OCI-LY1 (cell line): ENCODE measurements around the gene CD109.

Experiments used
- H2AFZ ChIP-seq: fragments of 200-600 bp; sonication (generic), shearing (Covaris generic); 2 replicates; pipeline ENCODE4 v1.6.0; 2014; ENCODE audit warnings: antibody characterized with exemption, mild to moderate bottlenecking, low read length
- H3F3A ChIP-seq: fragments of 200-600 bp; sonication (generic), shearing (Covaris generic); 2 replicates; pipeline ENCODE4 v1.6.0; 2014; ENCODE audit warnings: mild to moderate bottlenecking, antibody characterized with exemption, low read length, moderate library complexity; ENCODE audit not compliant: insufficient read depth
- H3K27ac ChIP-seq: fragments of 200-600 bp; sonication (generic); 2 replicates; pipeline ENCODE4 v1.5.1; 2014; ENCODE audit warnings: low read length, mixed run types, mild to moderate bottlenecking, low read depth; ENCODE audit not compliant: poor library complexity, severe bottlenecking
- H3K27me3 ChIP-seq: fragments of 200-600 bp; sonication (generic); 2 replicates; pipeline ENCODE4 v1.6.0; 2014; ENCODE audit warnings: antibody characterized with exemption, mild to moderate bottlenecking, low read length, moderate library complexity; ENCODE audit not compliant: insufficient read depth
- H3K36me3 ChIP-seq: fragments of 200-600 bp; sonication (generic); 2 replicates; pipeline ENCODE4 v1.6.1; 2014; ENCODE audit warnings: mild to moderate bottlenecking, antibody characterized with exemption, low read length, moderate library complexity, mixed read lengths; ENCODE audit not compliant: insufficient read depth
- H3K4me1 ChIP-seq: fragments of 200-600 bp; sonication (generic); 2 replicates; pipeline ENCODE4 v1.5.1; 2014; ENCODE audit warnings: mild to moderate bottlenecking, low read length, moderate library complexity; ENCODE audit not compliant: insufficient read depth, severe bottlenecking
- H3K4me2 ChIP-seq: fragments of 200-600 bp; sonication (generic), shearing (Covaris generic); 2 replicates; pipeline ENCODE4 v1.6.1; 2014; ENCODE audit warnings: low read length
- H3K4me3 ChIP-seq: fragments of 200-600 bp; sonication (generic); 2 replicates; pipeline ENCODE4 v1.5.1; 2014; ENCODE audit warnings: low read length, low read depth, mild to moderate bottlenecking, mixed read lengths; ENCODE audit not compliant: poor library complexity, severe bottlenecking
- H3K79me2 ChIP-seq: fragments of 200-600 bp; shearing (Covaris generic); 2 replicates; pipeline ENCODE4 v1.6.1; 2016; ENCODE audit warnings: mixed run types, low read length, mixed read lengths; ENCODE audit not compliant: insufficient read depth
- H3K9ac ChIP-seq: fragments of 200-600 bp; sonication (generic), shearing (Covaris generic); 2 replicates; pipeline ENCODE4 v1.6.1; 2014; ENCODE audit warnings: mild to moderate bottlenecking, low read length, mixed read lengths
- H3K9me2 ChIP-seq: fragments of 200-600 bp; sonication (generic), shearing (Covaris generic); 2 replicates; pipeline ENCODE4 v1.6.1; 2014; ENCODE audit warnings: low read depth, mild to moderate bottlenecking, low read length, mixed read lengths
- H3K9me3 ChIP-seq: fragments of 200-600 bp; shearing (Covaris generic); 2 replicates; pipeline ENCODE4 v1.6.1; 2014; ENCODE audit warnings: low read length, mixed read lengths
- H4K20me1 ChIP-seq: fragments of 200-600 bp; sonication (generic), shearing (Covaris generic); 2 replicates; pipeline ENCODE4 v1.6.0; 2016; ENCODE audit warnings: mild to moderate bottlenecking, low read length; ENCODE audit not compliant: insufficient read depth
- EZH2 ChIP-seq: fragments of 200-600 bp; sonication (generic), shearing (Covaris generic); IDR thresholded peaks from 2 replicates; pipeline ENCODE4 v1.8.0; 2017; ENCODE audit warnings: borderline replicate concordance, mixed run types, mild to moderate bottlenecking, antibody characterized with exemption, low read length, moderate library complexity, mixed read lengths
- TF ChIP-seq, protein P1 (sequence below): fragments of 200-600 bp; sonication (generic), shearing (Covaris generic); IDR thresholded peaks from 2 replicates; pipeline ENCODE4 v1.5.1; 2017; ENCODE audit warnings: mild to moderate bottlenecking, antibody characterized with exemption, low read length, moderate library complexity, mixed read lengths

The CD109 gene

DNA sequence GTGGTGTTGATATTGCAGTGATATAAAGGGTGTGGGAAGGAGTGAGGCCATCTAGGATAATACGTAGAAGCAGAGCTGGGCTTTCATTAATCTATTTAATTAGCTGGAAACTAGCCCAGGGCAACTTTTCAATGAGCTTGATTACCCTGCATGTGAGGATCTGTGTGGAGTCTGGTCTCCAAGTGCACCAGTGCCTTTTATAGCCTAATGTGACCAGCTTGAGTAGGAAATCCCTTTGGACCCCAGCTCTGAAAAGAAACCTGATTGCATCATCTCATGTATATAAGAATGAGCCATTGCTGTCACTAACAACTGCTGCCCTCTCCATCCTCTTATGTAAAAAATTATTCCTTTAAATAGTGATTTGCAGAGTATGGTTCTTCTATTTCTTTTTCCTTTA lies 72.6 kb downstream of the CD109 start:
- Histone ChIP-seq H3K4me3 (no peak overlapping the region), H3K4me2 (no peak overlapping the region), H3K9ac (no peak overlapping the region), H3K27me3 (no peaks in the 10 kb centered on the region), H4K20me1 (no peaks in the 10 kb centered on the region), H3K36me3 (no peaks in the 10 kb centered on the region), H2AFZ (no peak overlapping the region), H3K9me3 (no peaks in the 10 kb centered on the region), H3K79me2 (no peaks in the 10 kb centered on the region), H3K9me2 (no peaks in the 10 kb centered on the region), H3K27ac (no peak overlapping the region), H3F3A (no peaks in the 10 kb centered on the region), H3K4me1 (no peaks in the 10 kb centered on the region)
- TF ChIP-seq, protein P1, sequence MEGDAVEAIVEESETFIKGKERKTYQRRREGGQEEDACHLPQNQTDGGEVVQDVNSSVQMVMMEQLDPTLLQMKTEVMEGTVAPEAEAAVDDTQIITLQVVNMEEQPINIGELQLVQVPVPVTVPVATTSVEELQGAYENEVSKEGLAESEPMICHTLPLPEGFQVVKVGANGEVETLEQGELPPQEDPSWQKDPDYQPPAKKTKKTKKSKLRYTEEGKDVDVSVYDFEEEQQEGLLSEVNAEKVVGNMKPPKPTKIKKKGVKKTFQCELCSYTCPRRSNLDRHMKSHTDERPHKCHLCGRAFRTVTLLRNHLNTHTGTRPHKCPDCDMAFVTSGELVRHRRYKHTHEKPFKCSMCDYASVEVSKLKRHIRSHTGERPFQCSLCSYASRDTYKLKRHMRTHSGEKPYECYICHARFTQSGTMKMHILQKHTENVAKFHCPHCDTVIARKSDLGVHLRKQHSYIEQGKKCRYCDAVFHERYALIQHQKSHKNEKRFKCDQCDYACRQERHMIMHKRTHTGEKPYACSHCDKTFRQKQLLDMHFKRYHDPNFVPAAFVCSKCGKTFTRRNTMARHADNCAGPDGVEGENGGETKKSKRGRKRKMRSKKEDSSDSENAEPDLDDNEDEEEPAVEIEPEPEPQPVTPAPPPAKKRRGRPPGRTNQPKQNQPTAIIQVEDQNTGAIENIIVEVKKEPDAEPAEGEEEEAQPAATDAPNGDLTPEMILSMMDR: no peak
- TF ChIP-seq EZH2: no peak

DNA sequence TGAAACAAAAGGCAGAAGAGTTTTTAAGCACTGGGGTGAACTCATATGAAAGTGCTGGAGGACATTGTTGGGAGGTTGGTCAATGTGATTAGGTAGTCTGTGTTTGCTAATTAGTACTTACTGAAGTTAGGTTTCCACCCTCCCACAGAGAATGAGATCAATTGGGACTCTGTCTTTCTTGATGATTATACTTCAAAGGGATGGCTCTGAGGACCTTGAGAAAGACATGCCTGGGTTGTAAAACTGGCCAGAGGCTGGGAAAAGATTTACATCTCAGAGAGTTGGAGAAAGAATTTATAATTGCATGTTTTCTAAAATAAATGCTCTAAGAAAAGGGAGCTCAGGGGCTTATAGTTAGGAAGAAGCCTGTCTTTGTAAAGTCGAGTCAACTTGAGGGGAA lies 74.0 kb downstream of the CD109 start:
- Histone ChIP-seq H3K9ac (no peak overlapping the region), H3K27me3 (no peaks in the 10 kb centered on the region), H2AFZ (no peak overlapping the region), H3F3A (no peaks in the 10 kb centered on the region), H3K9me3 (no peaks in the 10 kb centered on the region), H3K9me2 (no peaks in the 10 kb centered on the region), H3K4me2 (no peak overlapping the region), H3K27ac (no peak overlapping the region), H3K4me1 (no peaks in the 10 kb centered on the region), H3K4me3 (no peak overlapping the region), H3K79me2 (no peaks in the 10 kb centered on the region), H3K36me3 (no peaks in the 10 kb centered on the region), H4K20me1 (no peaks in the 10 kb centered on the region)
- no peak for TF ChIP-seq EZH2
- TF ChIP-seq, protein P1: no peak

DNA sequence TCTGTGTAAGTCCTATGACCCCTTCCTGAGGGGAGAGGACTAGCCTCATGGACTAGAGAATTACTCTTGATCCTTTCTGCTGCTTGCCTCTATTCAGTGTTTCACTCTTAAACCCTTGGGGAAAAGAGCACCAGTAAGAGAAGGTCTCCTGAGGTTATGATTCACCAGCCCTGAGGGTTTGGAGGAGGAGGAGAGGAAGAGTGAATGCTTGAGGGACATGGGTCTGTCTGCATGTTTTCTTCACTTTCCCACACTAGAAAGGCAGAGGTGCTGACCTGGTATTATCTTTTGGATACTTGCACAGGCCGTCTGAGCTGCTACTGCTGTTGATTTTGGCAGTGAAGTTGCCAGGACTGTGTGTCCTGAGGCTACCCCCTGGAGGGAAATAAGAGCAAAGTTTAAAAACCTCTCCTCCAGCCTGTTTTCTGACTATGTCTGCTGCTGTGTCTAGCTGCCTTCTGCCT lies 78.3 kb downstream of the CD109 start:
- H3K4me1 ChIP-seq: no peaks in the 10 kb centered on the region
- no peak for TF ChIP-seq EZH2
- TF ChIP-seq, protein P1: no peak
- no peaks in the 10 kb centered on the region for H3K36me3 ChIP-seq
- H4K20me1 ChIP-seq: no peaks in the 10 kb centered on the region
- H3K27me3 ChIP-seq: no peaks in the 10 kb centered on the region
- H3K4me3 ChIP-seq: no peak overlapping the region
- no peak overlapping the region for H3K9ac ChIP-seq
- no peaks in the 10 kb centered on the region for H3K79me2 ChIP-seq
- no peak overlapping the region for H3K4me2 ChIP-seq
- no peaks in the 10 kb centered on the region for H3K9me2 ChIP-seq
- H2AFZ ChIP-seq: no peak overlapping the region
- H3K27ac ChIP-seq: no peak overlapping the region
- no peaks in the 10 kb centered on the region for H3F3A ChIP-seq
- H3K9me3 ChIP-seq: no peaks in the 10 kb centered on the region
